Progenitor cell of endocrine pancreas (in vitro differentiated cells): Measurements from ENCODE around the gene ANKFY1. TPM values are rescaled to one million over a fixed set of nuclear protein-coding genes. Genes with fewer than 3 reads are reported as not detected.

Source experiments
- DNase-seq: peaks from one replicate; pipeline ENCODE4 v3.0.0; 2021; ENCODE audit warnings: low spot score; ENCODE audit not compliant: unreplicated experiment
- H3K27ac Mint-ChIP-seq: 2 replicates; pipeline ENCODE4 v1.8.0; 2021; ENCODE audit warnings: mild to moderate bottlenecking, moderate library complexity, mixed read lengths
- H3K27me3 Mint-ChIP-seq: 2 replicates; pipeline ENCODE4 v1.8.0; 2021; ENCODE audit warnings: mixed read lengths
- H3K36me3 Mint-ChIP-seq: 2 replicates; pipeline ENCODE4 v1.8.0; 2022; ENCODE audit warnings: mixed read lengths; ENCODE audit not compliant: insufficient read depth
- H3K4me1 Mint-ChIP-seq: 2 replicates; pipeline ENCODE4 v1.8.0; 2021; ENCODE audit warnings: low read depth, mixed read lengths
- H3K4me3 Mint-ChIP-seq: 2 replicates; pipeline ENCODE4 v1.8.0; 2021; ENCODE audit warnings: low read depth, mild to moderate bottlenecking, moderate library complexity, mixed read lengths
- H3K9me3 Mint-ChIP-seq: 2 replicates; pipeline ENCODE4 v1.8.0; 2021; ENCODE audit warnings: low read depth, mixed read lengths
- CTCF ChIP-seq: fragments of 200-600 bp; sonication (generic); IDR thresholded peaks from one replicate; pipeline ENCODE4 v1.5.0; 2021; ENCODE audit warnings: antibody characterized with exemption, mild to moderate bottlenecking; ENCODE audit not compliant: unreplicated experiment
- total RNA-seq: library from RNA; stranded (reverse); gene quantifications from 2 replicates; pipeline ENCODE4 v1.2.1, GENCODE V29; 2021

The ANKFY1 gene
- total RNA-seq, 1 donor from 2014 or later, result 59.8 TPM

DNA sequence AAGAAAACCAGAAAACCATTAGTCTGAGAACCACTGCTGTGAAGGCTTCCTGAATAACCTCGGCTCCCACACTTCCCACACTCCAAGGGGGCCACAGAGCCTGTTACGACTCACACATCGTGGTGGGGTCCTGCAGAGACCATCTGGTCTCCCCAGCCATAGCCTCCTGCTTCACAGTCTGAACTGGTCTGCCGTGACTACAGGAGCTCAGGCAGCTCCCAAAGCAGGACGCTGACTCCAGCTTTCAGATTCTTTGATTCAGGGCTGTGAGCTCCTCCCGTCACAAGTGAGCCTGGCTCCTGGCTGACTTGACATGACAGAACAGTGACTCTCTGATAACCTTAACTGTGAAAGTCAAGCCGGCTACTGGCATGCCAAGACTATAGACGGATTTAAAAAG, 83.0 kb downstream of the ANKFY1 start:
- DNase-seq, result no peak
- Mint-ChIP-seq H3K4me3 (no peak overlapping the region), H3K4me1 (no peaks in the 10 kb centered on the region), H3K36me3 (peaks cover 34% of the 10 kb centered on the region), H3K9me3 (no peaks in the 10 kb centered on the region), H3K27me3 (no peaks in the 10 kb centered on the region), H3K27ac (no peak overlapping the region)
- TF ChIP-seq CTCF, result no peak

DNA sequence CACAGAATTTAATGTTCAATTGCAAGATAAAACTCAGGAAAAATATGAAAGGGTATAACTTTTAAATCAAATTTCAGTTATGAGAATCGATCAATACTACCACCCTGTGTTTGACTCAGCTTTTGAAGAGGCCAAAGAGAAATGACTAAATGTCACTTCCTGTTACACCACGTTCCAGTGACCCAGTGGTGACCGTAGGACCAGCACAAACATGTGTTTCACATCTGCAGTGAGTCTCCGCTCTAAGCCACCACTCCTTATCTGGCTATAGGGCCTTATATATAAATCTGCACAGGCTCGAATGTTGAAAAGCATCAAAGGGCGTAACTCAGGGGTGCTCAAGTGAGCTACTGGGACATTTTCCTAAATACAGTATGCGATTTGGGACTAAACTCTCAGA, 84.7 kb downstream of the ANKFY1 start:
- H3K9me3 Mint-ChIP-seq, result no peaks in the 10 kb centered on the region
- H3K27me3 Mint-ChIP-seq, result no peaks in the 10 kb centered on the region
- H3K27ac Mint-ChIP-seq, result no peak overlapping the region
- H3K4me3 Mint-ChIP-seq, result no peak overlapping the region
- no peak for TF ChIP-seq CTCF
- H3K4me1 Mint-ChIP-seq, result no peaks in the 10 kb centered on the region
- H3K36me3 Mint-ChIP-seq, result peaks cover 35% of the 10 kb centered on the region
- DNase-seq, result no peak

DNA sequence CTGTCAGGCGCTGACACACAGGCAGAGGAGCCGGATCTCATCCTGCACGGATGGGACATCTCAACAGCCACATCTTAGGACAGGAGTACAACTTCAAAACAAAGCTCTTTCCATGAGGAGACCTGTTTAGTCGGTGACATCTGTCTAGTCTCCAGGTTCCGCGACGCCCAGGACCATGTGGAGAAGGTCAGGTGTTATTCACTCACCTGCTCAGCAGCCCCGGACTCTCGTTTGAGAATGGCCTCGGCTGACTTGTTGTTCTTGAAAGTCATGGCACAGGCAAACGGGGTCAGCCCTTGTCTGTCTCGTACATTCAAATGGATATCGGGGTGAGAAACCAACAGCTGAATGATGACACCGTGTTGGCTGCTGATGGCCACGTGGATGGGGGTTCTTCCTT, 85.1 kb downstream of the ANKFY1 start:
- no peaks in the 10 kb centered on the region for H3K27me3 Mint-ChIP-seq
- TF ChIP-seq CTCF, result no peak
- H3K27ac Mint-ChIP-seq, result no peak overlapping the region
- H3K36me3 Mint-ChIP-seq, result peaks cover 31% of the 10 kb centered on the region
- H3K9me3 Mint-ChIP-seq, result no peaks in the 10 kb centered on the region
- no peaks in the 10 kb centered on the region for H3K4me1 Mint-ChIP-seq
- DNase-seq, result no peak
- no peak overlapping the region for H3K4me3 Mint-ChIP-seq

DNA sequence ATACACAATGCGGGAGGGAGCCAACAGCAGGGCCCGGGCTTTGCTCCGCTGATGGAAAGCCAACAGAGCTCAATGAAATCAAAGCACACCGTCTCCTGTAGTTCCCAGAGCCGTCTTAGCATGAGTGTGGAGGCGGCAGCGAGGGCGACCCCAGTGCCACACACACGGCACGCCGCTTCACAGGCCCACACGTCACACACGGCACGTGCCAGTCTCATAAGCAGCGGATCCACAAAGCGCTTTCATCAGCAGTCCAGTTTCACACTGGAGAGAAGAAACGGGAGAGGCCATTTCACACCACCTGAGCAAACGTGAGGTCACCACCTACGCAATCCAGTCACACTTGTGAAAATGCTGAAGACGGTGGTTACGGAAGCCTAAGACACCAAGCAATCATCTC, 86.0 kb downstream of the ANKFY1 start:
- H3K9me3 Mint-ChIP-seq, result no peaks in the 10 kb centered on the region
- H3K27ac Mint-ChIP-seq, result no peak overlapping the region
- H3K27me3 Mint-ChIP-seq, result no peaks in the 10 kb centered on the region
- no peak for TF ChIP-seq CTCF
- no peak for DNase-seq
- no peak overlapping the region for H3K4me3 Mint-ChIP-seq
- H3K4me1 Mint-ChIP-seq, result no peaks in the 10 kb centered on the region
- H3K36me3 Mint-ChIP-seq, result peaks cover 27% of the 10 kb centered on the region

DNA sequence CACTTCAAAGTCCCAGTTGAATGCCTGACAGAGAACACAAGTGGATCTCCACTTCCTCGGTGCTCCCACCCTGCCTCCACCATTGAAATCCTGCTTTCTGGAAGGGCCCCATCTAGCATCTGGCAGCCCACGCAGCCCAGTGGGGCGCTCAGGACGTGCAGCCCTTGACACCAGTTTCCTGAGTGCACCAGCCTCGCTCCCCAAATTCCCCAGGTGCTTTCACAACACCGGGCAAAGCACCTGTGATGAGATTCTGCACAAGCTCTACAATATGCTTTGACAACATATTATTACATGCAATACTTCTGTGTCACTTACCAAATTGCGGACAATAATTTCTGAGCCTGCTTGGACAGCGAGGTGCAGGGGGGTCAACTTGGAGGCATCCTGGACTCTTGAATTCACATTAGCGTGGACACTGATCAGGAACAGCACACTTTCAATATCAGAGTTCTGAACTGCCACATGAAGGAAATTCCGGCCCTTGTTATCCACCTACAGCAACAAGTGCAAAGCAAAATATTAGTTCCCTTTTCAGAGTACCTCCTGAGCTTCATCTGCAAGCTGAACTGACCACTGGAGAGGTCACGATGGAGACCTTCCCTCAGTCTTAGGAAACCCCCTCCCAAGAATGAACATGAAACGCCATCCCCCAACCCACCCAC, 86.8 kb downstream of the ANKFY1 start:
- peaks cover 28% of the 10 kb centered on the region for H3K36me3 Mint-ChIP-seq
- DNase-seq, result no peak
- TF ChIP-seq CTCF, result no peak
- no peaks in the 10 kb centered on the region for H3K27me3 Mint-ChIP-seq
- no peak overlapping the region for H3K27ac Mint-ChIP-seq
- H3K4me1 Mint-ChIP-seq, result no peaks in the 10 kb centered on the region
- no peak overlapping the region for H3K4me3 Mint-ChIP-seq
- no peaks in the 10 kb centered on the region for H3K9me3 Mint-ChIP-seq
